HEK293 (cell line): ENCODE measurements around the gene PHF12.

ENCODE experiments used
- CTCF ChIA-PET: fragments of 350-600 bp; formaldehyde crosslinking; extraction: SDS; loops from one replicate; lab custom pipeline; 2021; ENCODE audit warnings: antibody characterized with exemption; lab: Yijun Ruan, JAX
- POLR2A ChIA-PET: fragments of 300-600 bp; formaldehyde crosslinking; extraction: SDS; loops from one replicate; lab custom pipeline; 2020; ENCODE audit warnings: antibody characterized with exemption, inconsistent platforms; lab: Yijun Ruan, JAX
- H3K27ac ChIP-seq: fragments of 200-500 bp; sonication (Bioruptor generic); 2 replicates; pipeline ENCODE4 v1.5.1; 2014; ENCODE audit warnings: low read depth, low read length, control low read depth, inconsistent platforms; ENCODE audit errors: extremely low read depth
- H3K36me3 ChIP-seq, 2 experiments: fragments of 200-500 bp in 1 of 2; sonication (Bioruptor generic) in 1 of 2; 1 replicate in 1 of 2; 2 replicates in 1 of 2; pipeline ENCODE4 v1.5.1; 2014 to 2017; ENCODE audit warnings: inconsistent platforms in 2 of 2, low read length in 2 of 2; ENCODE audit not compliant: control insufficient read depth in 2 of 2, insufficient read depth in 1 of 2
- H3K4me1 ChIP-seq: fragments of 200-500 bp; sonication (Bioruptor generic); 2 replicates; pipeline ENCODE4 v1.5.1; 2014; ENCODE audit warnings: mild to moderate bottlenecking, low read length, inconsistent platforms; ENCODE audit not compliant: control insufficient read depth, insufficient read depth
- H3K4me3 ChIP-seq: 2 replicates; pipeline ENCODE4 v1.5.1; 2011; ENCODE audit warnings: low read depth, mild to moderate bottlenecking, control low read depth, low read length, moderate library complexity
- H3K9me3 ChIP-seq: fragments of 200-500 bp; sonication (Bioruptor generic); 2 replicates; pipeline ENCODE4 v1.5.1; 2014; ENCODE audit warnings: low read depth, low read length, inconsistent platforms; ENCODE audit not compliant: control insufficient read depth, insufficient read depth
- ATF2 ChIP-seq: fragments of 450-650 bp; formaldehyde crosslinking; IDR thresholded peaks from 2 replicates; pipeline ENCODE4 v1.5.1; 2016; ENCODE audit warnings: missing biosample characterization, missing genetic modification characterization, low read depth
- EGR2 ChIP-seq: fragments of 450-650 bp; formaldehyde crosslinking; IDR thresholded peaks from 2 replicates; pipeline ENCODE4 v1.5.1; 2016; ENCODE audit warnings: low read depth, missing biosample characterization, missing genetic modification characterization
- OSR2 ChIP-seq: fragments of 450-650 bp; formaldehyde crosslinking; IDR thresholded peaks from 2 replicates; pipeline ENCODE4 v1.5.1; 2016; ENCODE audit warnings: missing biosample characterization, missing genetic modification characterization
- PRDM1 ChIP-seq: fragments of 450-650 bp; formaldehyde crosslinking; IDR thresholded peaks from 2 replicates; pipeline ENCODE4; 2016; ENCODE audit warnings: missing biosample characterization, missing genetic modification characterization
- ZFHX2 ChIP-seq: fragments of 450-650 bp; formaldehyde crosslinking; conservative IDR thresholded peaks from 2 replicates; pipeline ENCODE4 v1.5.1; 2016; ENCODE audit warnings: missing biosample characterization, missing genetic modification characterization
- ZNF24 ChIP-seq: fragments of 450-650 bp; formaldehyde crosslinking; IDR thresholded peaks from 2 replicates; pipeline ENCODE4 v1.5.1; 2016; ENCODE audit warnings: missing biosample characterization, missing genetic modification characterization
- ZNF398 ChIP-seq: fragments of 450-650 bp; formaldehyde crosslinking; IDR thresholded peaks from 2 replicates; pipeline ENCODE4 v1.5.1; 2017; ENCODE audit warnings: missing biosample characterization, missing genetic modification characterization
- ZNF423 ChIP-seq: fragments of 450-650 bp; formaldehyde crosslinking; IDR thresholded peaks from 2 replicates; pipeline ENCODE4 v1.5.1; 2016; ENCODE audit warnings: missing biosample characterization, missing genetic modification characterization
- ZNF473 ChIP-seq: fragments of 450-650 bp; formaldehyde crosslinking; IDR thresholded peaks from 2 replicates; pipeline ENCODE4 v1.5.1; 2017; ENCODE audit warnings: missing biosample characterization, missing genetic modification characterization
- ZNF48 ChIP-seq: fragments of 450-650 bp; formaldehyde crosslinking; IDR thresholded peaks from 2 replicates; pipeline ENCODE4 v1.5.1; 2016; ENCODE audit warnings: missing biosample characterization, missing genetic modification characterization
- ZNF670 ChIP-seq: fragments of 450-650 bp; formaldehyde crosslinking; IDR thresholded peaks from 2 replicates; pipeline ENCODE4 v1.5.1; 2016; ENCODE audit warnings: missing biosample characterization, missing genetic modification characterization, low read depth
- ZNF704 ChIP-seq: fragments of 450-650 bp; formaldehyde crosslinking; IDR thresholded peaks from 2 replicates; pipeline ENCODE4 v1.5.1; 2016; ENCODE audit warnings: missing biosample characterization, missing genetic modification characterization
- ZNF785 ChIP-seq: fragments of 450-650 bp; formaldehyde crosslinking; IDR thresholded peaks from 2 replicates; pipeline ENCODE4 v1.5.1; 2016; ENCODE audit warnings: missing biosample characterization, missing genetic modification characterization
- ZNF830 ChIP-seq: fragments of 450-650 bp; IDR thresholded peaks from 2 replicates; pipeline ENCODE4 v1.5.0; 2018; ENCODE audit warnings: missing biosample characterization, missing genetic modification characterization, low read depth, mild to moderate bottlenecking, moderate library complexity
- TF ChIP-seq, protein P1 (sequence below): fragments of 450-650 bp; formaldehyde crosslinking; IDR thresholded peaks from 2 replicates; pipeline ENCODE4 v1.5.1; 2016; ENCODE audit warnings: missing biosample characterization, missing genetic modification characterization
- TF ChIP-seq, protein P2 (sequence below): fragments of 450-650 bp; formaldehyde crosslinking; conservative IDR thresholded peaks from 2 replicates; pipeline ENCODE4 v1.5.1; 2016; ENCODE audit warnings: low read depth, missing biosample characterization, missing genetic modification characterization

Gene PHF12

GRCh38 chr17:28982131-28982793 is 30.9 kb upstream of the PHF12 start (continued):
- TF ChIP-seq ZNF423 (tag by site-specific recombination) (no peak), ZNF48 (tag by site-specific recombination) (no peak), ATF2 (tag by site-specific recombination) (no peak), ZNF24 (no peak), ZNF704 (tag by site-specific recombination) (no peak), ZFHX2 (tag by site-specific recombination) (no peak)
- TF ChIP-seq, protein P1, sequence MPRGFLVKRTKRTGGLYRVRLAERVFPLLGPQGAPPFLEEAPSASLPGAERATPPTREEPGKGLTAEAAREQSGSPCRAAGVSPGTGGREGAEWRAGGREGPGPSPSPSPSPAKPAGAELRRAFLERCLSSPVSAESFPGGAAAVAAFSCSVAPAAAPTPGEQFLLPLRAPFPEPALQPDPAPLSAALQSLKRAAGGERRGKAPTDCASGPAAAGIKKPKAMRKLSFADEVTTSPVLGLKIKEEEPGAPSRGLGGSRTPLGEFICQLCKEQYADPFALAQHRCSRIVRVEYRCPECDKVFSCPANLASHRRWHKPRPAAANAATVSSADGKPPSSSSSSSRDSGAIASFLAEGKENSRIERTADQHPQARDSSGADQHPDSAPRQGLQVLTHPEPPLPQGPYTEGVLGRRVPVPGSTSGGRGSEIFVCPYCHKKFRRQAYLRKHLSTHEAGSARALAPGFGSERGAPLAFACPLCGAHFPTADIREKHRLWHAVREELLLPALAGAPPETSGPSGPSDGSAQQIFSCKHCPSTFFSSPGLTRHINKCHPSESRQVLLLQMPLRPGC = no peak
- TF ChIP-seq, all 188 proteins: peak for 0

DNA sequence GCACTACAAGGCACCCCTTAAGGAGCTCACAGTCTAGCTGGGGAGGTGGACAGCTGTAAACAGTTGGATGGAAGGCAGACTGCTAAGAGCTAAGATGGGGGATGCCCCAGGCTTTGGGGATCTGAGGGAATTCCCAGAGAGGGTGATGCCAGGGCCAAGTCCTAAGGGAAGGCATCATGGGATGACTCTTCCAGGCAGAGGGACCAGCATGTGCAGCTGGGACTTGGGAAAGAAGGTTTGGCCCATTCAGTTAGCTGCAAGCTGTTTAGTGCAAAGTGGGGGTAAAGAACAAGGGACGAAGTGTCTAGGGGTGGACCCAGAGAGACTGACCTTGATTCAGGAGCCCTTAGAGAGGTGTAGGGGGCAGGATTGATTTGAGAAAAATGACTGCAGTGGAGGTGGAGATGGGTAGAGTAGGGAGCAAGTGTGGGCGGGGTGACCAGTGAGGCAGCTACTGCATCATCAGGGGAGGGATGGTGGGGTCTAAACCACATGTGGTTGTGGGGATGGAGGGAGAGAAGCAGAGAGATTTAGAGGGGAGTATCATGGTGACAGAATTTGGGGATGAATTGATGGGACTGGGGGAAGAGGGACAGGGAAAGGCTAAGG is 27.1 kb upstream of the PHF12 start:
- POLR2A ChIA-PET = interaction anchor here (1.1 kb wide), 1 partner anchor 27 kb away, joined by 3 read pairs; the partner anchor contains the start of gene PHF12
- CTCF ChIA-PET = interaction anchor here (0.5 to 1.8 kb wide), 6 partner anchors 13 to 244 kb away, joined by 3 to 6 read pairs (median 4); no protein-coding TSS in a partner anchor
- peak; percentile 69 for TF ChIP-seq EGR2 (tag by site-specific recombination)
- no peak for TF ChIP-seq PRDM1
- peak; percentile 77 for TF ChIP-seq ZFHX2 (tag by site-specific recombination)
- TF ChIP-seq ZNF398 = no peak
- TF ChIP-seq ZNF785 (tag by site-specific recombination) = no peak
- TF ChIP-seq ZNF473 = no peak
- TF ChIP-seq, protein P2, sequence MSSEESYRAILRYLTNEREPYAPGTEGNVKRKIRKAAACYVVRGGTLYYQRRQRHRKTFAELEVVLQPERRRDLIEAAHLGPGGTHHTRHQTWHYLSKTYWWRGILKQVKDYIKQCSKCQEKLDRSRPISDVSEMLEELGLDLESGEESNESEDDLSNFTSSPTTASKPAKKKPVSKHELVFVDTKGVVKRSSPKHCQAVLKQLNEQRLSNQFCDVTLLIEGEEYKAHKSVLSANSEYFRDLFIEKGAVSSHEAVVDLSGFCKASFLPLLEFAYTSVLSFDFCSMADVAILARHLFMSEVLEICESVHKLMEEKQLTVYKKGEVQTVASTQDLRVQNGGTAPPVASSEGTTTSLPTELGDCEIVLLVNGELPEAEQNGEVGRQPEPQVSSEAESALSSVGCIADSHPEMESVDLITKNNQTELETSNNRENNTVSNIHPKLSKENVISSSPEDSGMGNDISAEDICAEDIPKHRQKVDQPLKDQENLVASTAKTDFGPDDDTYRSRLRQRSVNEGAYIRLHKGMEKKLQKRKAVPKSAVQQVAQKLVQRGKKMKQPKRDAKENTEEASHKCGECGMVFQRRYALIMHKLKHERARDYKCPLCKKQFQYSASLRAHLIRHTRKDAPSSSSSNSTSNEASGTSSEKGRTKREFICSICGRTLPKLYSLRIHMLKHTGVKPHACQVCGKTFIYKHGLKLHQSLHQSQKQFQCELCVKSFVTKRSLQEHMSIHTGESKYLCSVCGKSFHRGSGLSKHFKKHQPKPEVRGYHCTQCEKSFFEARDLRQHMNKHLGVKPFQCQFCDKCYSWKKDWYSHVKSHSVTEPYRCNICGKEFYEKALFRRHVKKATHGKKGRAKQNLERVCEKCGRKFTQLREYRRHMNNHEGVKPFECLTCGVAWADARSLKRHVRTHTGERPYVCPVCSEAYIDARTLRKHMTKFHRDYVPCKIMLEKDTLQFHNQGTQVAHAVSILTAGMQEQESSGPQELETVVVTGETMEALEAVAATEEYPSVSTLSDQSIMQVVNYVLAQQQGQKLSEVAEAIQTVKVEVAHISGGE = no peak
- TF ChIP-seq ZNF830 (tag by site-specific recombination) = no peak
- TF ChIP-seq ZNF670 = no peak
- no peak for TF ChIP-seq OSR2 (tag by site-specific recombination)

More for the DNA sequence above, 27.1 kb upstream of the PHF12 start:
- H3K4me3 ChIP-seq = no peak overlapping the region
- no peaks in the 10 kb centered on the region for H3K36me3 ChIP-seq
- H3K4me1 ChIP-seq = no peaks in the 10 kb centered on the region
- no peak overlapping the region for H3K27ac ChIP-seq
- H3K9me3 ChIP-seq = no peaks in the 10 kb centered on the region
